Measurements from ENCODE around the gene C19orf81. TPM values are rescaled to one million over a fixed set of nuclear protein-coding genes. Genes with fewer than 3 reads are reported as not detected.

Gene C19orf81
- total and polyA plus RNA-seq, 2 of the 4 experiments (the other 2 are of a cell fraction) = 0.31 TPM; not detected in 1

DNA sequence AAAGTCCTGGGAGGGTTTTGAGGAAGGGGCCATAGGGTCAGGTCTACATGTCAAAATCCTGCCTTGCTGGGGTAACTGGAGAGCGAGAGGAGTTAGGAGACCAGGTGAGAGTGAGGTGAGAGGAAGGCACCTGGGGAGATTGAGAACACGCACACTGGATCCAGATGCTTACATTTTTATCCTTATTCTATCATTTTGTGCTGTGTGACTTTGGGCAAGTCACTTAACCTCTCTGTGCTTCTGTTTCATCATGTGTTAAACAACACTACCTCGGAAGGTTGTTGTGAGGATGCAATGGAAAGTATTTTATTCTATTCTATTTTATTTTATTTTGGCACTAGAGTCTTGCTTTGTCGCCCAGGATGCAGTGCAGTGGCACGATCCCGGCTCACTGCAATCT lies 3.5 kb downstream of the C19orf81 start:
- no peak for TF ChIP-seq CEBPB (IDR thresholded peaks at IDR 0.05; ENCODE audit: low read depth, low read length)
- TF ChIP-seq, protein P1, sequence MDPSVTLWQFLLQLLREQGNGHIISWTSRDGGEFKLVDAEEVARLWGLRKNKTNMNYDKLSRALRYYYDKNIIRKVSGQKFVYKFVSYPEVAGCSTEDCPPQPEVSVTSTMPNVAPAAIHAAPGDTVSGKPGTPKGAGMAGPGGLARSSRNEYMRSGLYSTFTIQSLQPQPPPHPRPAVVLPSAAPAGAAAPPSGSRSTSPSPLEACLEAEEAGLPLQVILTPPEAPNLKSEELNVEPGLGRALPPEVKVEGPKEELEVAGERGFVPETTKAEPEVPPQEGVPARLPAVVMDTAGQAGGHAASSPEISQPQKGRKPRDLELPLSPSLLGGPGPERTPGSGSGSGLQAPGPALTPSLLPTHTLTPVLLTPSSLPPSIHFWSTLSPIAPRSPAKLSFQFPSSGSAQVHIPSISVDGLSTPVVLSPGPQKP (IDR thresholded peaks at IDR 0.05; ENCODE audit: borderline replicate concordance, low read depth, low read length) = no peak
- no peak for TF ChIP-seq POLR2A (IDR thresholded peaks at IDR 0.05; ENCODE audit: low read depth, low read length)
- TF ChIP-seq, protein P2, sequence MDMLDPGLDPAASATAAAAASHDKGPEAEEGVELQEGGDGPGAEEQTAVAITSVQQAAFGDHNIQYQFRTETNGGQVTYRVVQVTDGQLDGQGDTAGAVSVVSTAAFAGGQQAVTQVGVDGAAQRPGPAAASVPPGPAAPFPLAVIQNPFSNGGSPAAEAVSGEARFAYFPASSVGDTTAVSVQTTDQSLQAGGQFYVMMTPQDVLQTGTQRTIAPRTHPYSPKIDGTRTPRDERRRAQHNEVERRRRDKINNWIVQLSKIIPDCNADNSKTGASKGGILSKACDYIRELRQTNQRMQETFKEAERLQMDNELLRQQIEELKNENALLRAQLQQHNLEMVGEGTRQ (IDR thresholded peaks at IDR 0.05; ENCODE audit: low read depth, low read length) = no peak
- no peak for TF ChIP-seq BHLHE40 (IDR thresholded peaks at IDR 0.05; ENCODE audit: low read depth, low read length)
- TF ChIP-seq FOS (IDR thresholded peaks at IDR 0.05; ENCODE audit: low read depth, low read length) = no peak
- TF ChIP-seq, protein P3, sequence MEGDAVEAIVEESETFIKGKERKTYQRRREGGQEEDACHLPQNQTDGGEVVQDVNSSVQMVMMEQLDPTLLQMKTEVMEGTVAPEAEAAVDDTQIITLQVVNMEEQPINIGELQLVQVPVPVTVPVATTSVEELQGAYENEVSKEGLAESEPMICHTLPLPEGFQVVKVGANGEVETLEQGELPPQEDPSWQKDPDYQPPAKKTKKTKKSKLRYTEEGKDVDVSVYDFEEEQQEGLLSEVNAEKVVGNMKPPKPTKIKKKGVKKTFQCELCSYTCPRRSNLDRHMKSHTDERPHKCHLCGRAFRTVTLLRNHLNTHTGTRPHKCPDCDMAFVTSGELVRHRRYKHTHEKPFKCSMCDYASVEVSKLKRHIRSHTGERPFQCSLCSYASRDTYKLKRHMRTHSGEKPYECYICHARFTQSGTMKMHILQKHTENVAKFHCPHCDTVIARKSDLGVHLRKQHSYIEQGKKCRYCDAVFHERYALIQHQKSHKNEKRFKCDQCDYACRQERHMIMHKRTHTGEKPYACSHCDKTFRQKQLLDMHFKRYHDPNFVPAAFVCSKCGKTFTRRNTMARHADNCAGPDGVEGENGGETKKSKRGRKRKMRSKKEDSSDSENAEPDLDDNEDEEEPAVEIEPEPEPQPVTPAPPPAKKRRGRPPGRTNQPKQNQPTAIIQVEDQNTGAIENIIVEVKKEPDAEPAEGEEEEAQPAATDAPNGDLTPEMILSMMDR (conservative IDR thresholded peaks at IDR 0.05; ENCODE audit: low read depth, low read length) = no peak
- TF ChIP-seq SMC3 (IDR thresholded peaks at IDR 0.05; ENCODE audit: low read depth, low read length) = no peak
- in situ Hi-C loops (cut with MboI; ENCODE audit: low sequenced_read_pairs) (no loop called here), intact Hi-C loops (cut with micrococcal nuclease) (no loop called here), dilution Hi-C loops (cut with HindIII; ENCODE audit: low sequenced_read_pairs, unreplicated experiment) (no loop called here)
- Histone ChIP-seq H3K79me1 (ENCODE audit: low read depth in 1 of 2, low read length in 2 of 2) (no peaks in the 10 kb centered on the region), H2BK120ac (ENCODE audit: low read depth, low read length) (no peak overlapping the region), H2BK15ac (ENCODE audit: low read depth, low read length) (no peak overlapping the region), H3K9me1 (ENCODE audit: insufficient read depth, low read length) (no peaks in the 10 kb centered on the region), H2AFZ (replicated peaks; ENCODE audit: low read length, poor library complexity) (no peak overlapping the region), H2AK5ac (ENCODE audit: low read depth, low read length) (no peak overlapping the region), H2BK20ac (ENCODE audit: low read depth, low read length) (no peak overlapping the region), H3K4me2 (ENCODE audit: low read depth, low read length) (no peak overlapping the region), H3K4me3 (ENCODE audit: insufficient read depth, low read depth, low read length) (no peak overlapping the region), H3K56ac (ENCODE audit: extremely low read depth, insufficient read depth, low read length) (no peak overlapping the region), H2BK5ac (ENCODE audit: low read depth, low read length, poor library complexity, severe bottlenecking) (no peak overlapping the region), H4K91ac (ENCODE audit: insufficient read depth, low read depth, low read length) (no peak overlapping the region), H4K8ac (ENCODE audit: low read depth in 2 of 2, low read length in 2 of 2) (no peak overlapping the region), H3K9me3 (ENCODE audit: control insufficient read depth, insufficient read depth, low read length) (no peaks in the 10 kb centered on the region), H3K27ac (ENCODE audit: insufficient read depth, low read length) (no peak overlapping the region), H2AK9ac (replicated peaks; ENCODE audit: low read depth, low read length, poor library complexity) (no peak overlapping the region), H3K4ac (ENCODE audit: low read depth, low read length) (no peak overlapping the region), H3K23ac (ENCODE audit: low read depth, low read length) (no peak overlapping the region), H3K36me3 (ENCODE audit: control insufficient read depth, insufficient read depth, low read length) (no peaks in the 10 kb centered on the region), H3K18ac (ENCODE audit: low read depth, low read length) (no peak overlapping the region), H3K9ac (ENCODE audit: low read depth, low read length) (no peak overlapping the region), H4K5ac (ENCODE audit: low read depth, low read length) (no peak overlapping the region), H3K4me1 (ENCODE audit: control insufficient read depth, insufficient read depth, low read length) (peaks cover 1% of the 10 kb centered on the region; the same call in 1 of the 2 replicates), H3K27me3 (ENCODE audit: control insufficient read depth, insufficient read depth, low read length) (peaks cover 7% of the 10 kb centered on the region), H4K20me1 (ENCODE audit: insufficient read depth, low read length) (no peaks in the 10 kb centered on the region), H3K14ac (replicated peaks; ENCODE audit: low read depth, low read length) (no peak overlapping the region)
- ATAC-seq (ENCODE audit: low read depth) (no peak), DNase-seq (no peak)
- ChIA-PET CTCF (no interaction called here), POLR2A (ENCODE audit: unreplicated experiment) (no interaction called here)
- BruUV-seq (replicated peaks) = no TSS peak
- no CpG with 5 or more reads among the region's 6 CpGs for WGBS, 2 experiments (ENCODE audit: extremely low coverage in 2 of 2, insufficient read length in 1 of 2)
